ENCODE data around the gene DISC1. TPM values are rescaled to one million over a fixed set of nuclear protein-coding genes. Genes with fewer than 3 reads are reported as not detected.

DISC1 gene
- polyA plus RNA-seq, 1 experiment, result 5.4 TPM

DNA sequence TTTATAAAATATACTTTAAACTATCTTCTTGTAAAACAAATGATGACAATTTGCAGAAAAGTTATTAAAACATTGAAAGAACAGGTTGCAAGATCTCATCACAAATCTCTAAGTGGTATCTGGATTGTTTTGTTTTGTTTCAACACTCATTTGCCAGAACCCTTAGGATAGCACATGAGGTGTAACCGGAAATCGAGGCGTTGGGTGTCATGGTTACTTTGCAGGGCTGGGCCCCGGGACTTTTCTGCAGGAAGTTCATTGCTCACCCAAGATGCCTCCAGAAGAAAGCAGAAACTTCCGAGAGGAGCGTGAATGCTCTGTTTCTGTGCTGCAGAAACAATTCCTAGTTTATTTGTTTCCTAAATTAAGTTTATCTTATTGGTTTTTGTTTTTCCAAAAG is 2.5 kb downstream of the DISC1 start:
- ChIA-PET CTCF (no interaction called here), POLR2A (no interaction called here)
- no peak overlapping the region for H3K27ac ChIP-seq (ENCODE audit: low read depth, low read length)
- H3K4me3 ChIP-seq (ENCODE audit: low read depth, low read length), result no peak overlapping the region
- H3K27me3 ChIP-seq (ENCODE audit: control insufficient read depth, insufficient read depth, low read length), result no peaks in the 10 kb centered on the region
- H3K9me3 ChIP-seq (ENCODE audit: control insufficient read depth, insufficient read depth, low read length), result peaks cover 3% of the 10 kb centered on the region; the same call in 1 of the 2 replicates
- no peak for TF ChIP-seq CTCF (IDR thresholded peaks at IDR 0.05; ENCODE audit: low read depth, low read length)
- no peak for DNase-seq (ENCODE audit: low read depth, low spot score)

DNA sequence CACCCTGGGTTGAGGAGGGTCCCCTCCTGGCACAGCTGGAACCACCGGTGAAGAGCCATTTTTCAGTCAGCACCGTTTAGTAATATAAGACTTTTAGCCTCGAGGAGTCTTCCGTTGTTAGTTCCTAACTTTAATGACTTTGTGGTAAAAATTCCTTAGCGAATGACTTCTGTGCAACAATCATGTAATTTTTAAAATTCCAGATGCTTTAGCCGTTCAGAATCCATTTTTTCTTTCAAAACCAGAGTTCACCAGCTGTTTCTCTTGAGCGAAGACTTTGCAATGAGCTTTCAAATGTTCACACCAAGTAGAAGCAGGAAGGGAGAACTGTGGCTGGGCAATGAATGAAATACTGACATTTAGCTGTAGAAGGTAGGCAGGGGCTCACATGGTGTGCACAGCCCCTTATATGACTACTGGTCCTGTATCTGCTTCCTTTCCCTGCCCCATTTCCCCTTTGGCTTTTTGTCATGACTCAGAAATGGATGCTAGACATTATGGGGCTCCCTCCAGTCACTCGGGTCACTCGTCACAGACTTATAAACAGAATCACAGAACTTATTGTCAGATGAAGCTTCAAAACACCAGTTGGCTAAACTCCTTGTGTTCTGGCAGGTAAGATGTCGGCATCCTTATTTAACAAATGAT is 4.1 kb downstream of the DISC1 start:
- TF ChIP-seq CTCF (IDR thresholded peaks at IDR 0.05; ENCODE audit: low read depth, low read length), result no peak
- ChIA-PET CTCF (no interaction called here), POLR2A (no interaction called here)
- DNase-seq (ENCODE audit: low read depth, low spot score), result peak; percentile 42
- H3K27me3 ChIP-seq (ENCODE audit: control insufficient read depth, insufficient read depth, low read length), result no peaks in the 10 kb centered on the region
- H3K27ac ChIP-seq (ENCODE audit: low read depth, low read length), result peak overlapping the region; percentile 77
- H3K4me3 ChIP-seq (ENCODE audit: low read depth, low read length), result peak overlapping the region; percentile 17; the same call in 1 of the 2 replicates
- H3K9me3 ChIP-seq (ENCODE audit: control insufficient read depth, insufficient read depth, low read length), result peaks cover 3% of the 10 kb centered on the region; the same call in 1 of the 2 replicates

GRCh38 chr1:231631717-231632116 is 5.1 kb downstream of the DISC1 start:
- Histone ChIP-seq H3K27ac (ENCODE audit: low read depth, low read length) (no peak overlapping the region), H3K4me3 (ENCODE audit: low read depth, low read length) (no peak overlapping the region), H3K27me3 (ENCODE audit: control insufficient read depth, insufficient read depth, low read length) (no peaks in the 10 kb centered on the region), H3K9me3 (ENCODE audit: control insufficient read depth, insufficient read depth, low read length) (peaks cover 3% of the 10 kb centered on the region; the same call in 1 of the 2 replicates)
- TF ChIP-seq CTCF (IDR thresholded peaks at IDR 0.05; ENCODE audit: low read depth, low read length), result no peak
- no peak for DNase-seq (ENCODE audit: low read depth, low spot score)
- CTCF ChIA-PET, result interaction anchor here (0.6 kb wide), 1 partner anchor 79 kb away, joined by 3 read pairs; no protein-coding TSS in a partner anchor
- POLR2A ChIA-PET, result no interaction called here

GRCh38 chr1:231632119-231632518 is 5.5 kb downstream of the DISC1 start:
- no peak for TF ChIP-seq CTCF (IDR thresholded peaks at IDR 0.05; ENCODE audit: low read depth, low read length)
- Histone ChIP-seq H3K27ac (ENCODE audit: low read depth, low read length) (no peak overlapping the region), H3K9me3 (ENCODE audit: control insufficient read depth, insufficient read depth, low read length) (no peaks in the 10 kb centered on the region; the same call in 1 of the 2 replicates), H3K4me3 (ENCODE audit: low read depth, low read length) (no peak overlapping the region), H3K27me3 (ENCODE audit: control insufficient read depth, insufficient read depth, low read length) (no peaks in the 10 kb centered on the region)
- CTCF ChIA-PET, result interaction anchor here (0.6 kb wide), 1 partner anchor 79 kb away, joined by 3 read pairs; no protein-coding TSS in a partner anchor
- POLR2A ChIA-PET, result no interaction called here
- DNase-seq (ENCODE audit: low read depth, low spot score), result no peak

DNA sequence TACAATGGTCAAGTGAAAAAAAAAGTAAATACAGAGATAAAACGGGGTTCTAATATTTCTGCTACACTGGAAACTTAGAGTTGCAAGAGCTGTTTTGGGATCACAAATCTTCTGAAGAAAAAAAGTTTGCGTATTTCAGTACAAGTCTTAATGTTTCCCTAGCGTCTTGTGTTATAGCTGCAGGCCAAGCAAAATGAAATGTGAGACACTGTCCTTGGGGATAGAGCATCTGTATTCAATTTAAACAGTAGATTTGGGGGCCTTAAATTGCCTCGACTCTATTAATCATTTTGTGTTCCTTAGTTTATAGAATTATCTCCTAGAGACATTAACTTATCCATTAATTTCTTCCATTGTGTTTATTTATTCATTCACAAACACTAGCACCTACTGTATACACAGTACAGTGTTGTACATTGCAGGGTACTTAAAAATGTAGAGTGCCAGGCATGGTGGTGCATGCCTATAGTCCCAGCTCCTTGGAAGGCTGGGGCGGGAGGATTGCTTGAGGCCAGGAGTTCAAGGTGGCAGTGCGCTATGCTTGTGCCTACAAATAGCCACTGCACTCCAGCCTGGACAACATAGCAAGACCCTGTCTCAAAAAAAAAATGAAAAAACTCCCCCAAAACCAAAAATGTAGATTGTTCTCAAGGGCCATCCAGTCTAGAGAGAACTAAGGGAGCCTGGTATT is 7.9 kb downstream of the DISC1 start:
- ChIA-PET POLR2A (interaction anchor here (0.7 kb wide), 1 partner anchor 24 kb away, joined by 3 read pairs; no protein-coding TSS in a partner anchor), CTCF (no interaction called here)
- no peaks in the 10 kb centered on the region for H3K27me3 ChIP-seq (ENCODE audit: control insufficient read depth, insufficient read depth, low read length)
- no peak overlapping the region for H3K27ac ChIP-seq (ENCODE audit: low read depth, low read length)
- no peak for DNase-seq (ENCODE audit: low read depth, low spot score)
- H3K4me3 ChIP-seq (ENCODE audit: low read depth, low read length), result no peak overlapping the region
- TF ChIP-seq CTCF (IDR thresholded peaks at IDR 0.05; ENCODE audit: low read depth, low read length), result no peak
- no peaks in the 10 kb centered on the region for H3K9me3 ChIP-seq (ENCODE audit: control insufficient read depth, insufficient read depth, low read length)
